GM18870 (cell line): Measurements from ENCODE around the gene RSPH3.
"Not testable (repeated sequence)": the region's sequence is repeated elsewhere in the genome, so short reads cannot be mapped to it uniquely, and the experiment has no call there.

Experiments
- ATAC-seq: cut with Tn5 transposase; IDR thresholded peaks from one replicate; pipeline ENCODE4 v1.9.1; 2021; ENCODE audit warnings: moderate library complexity; ENCODE audit not compliant: unreplicated experiment

RSPH3 gene

GRCh38 chr6:158977382-158977781, 22.6 kb downstream of the RSPH3 start:
- no peak for ATAC-seq

- ATAC-seq, result no peak
Observed at GRCh38 chr6:158972241-158973233, 27.5 kb downstream of the RSPH3 start.

DNA sequence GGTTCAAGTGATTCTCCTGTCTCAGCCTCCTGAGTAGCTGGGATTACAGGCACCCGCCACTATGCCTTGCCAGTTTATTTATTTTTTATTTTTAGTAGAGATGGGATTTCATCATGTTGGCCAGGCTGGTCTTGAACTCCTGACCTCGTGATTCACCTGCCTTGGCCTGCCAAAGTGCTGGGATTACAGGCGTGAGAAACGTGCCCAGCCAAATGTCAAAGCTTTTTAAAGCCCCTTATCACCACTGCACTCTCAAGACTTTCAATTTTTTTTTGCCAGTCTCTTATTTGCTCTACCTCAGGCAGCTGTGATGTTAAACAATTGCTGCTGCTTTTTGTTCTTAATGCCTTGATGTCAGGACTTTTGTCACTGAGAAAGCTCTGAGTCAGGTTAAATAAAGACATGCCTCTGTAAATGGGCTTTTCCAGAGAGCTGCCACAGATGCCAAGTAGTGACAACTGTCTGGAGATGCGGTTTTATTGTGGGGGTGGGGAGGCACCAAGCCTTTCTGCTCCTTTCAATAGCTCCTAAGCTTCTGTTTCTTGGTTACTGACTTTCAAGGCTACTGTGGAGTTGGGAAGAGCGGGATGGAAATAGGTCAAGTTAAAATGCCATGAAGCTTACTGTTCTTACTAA, 29.2 kb downstream of the RSPH3 start:
- no peak for ATAC-seq

DNA sequence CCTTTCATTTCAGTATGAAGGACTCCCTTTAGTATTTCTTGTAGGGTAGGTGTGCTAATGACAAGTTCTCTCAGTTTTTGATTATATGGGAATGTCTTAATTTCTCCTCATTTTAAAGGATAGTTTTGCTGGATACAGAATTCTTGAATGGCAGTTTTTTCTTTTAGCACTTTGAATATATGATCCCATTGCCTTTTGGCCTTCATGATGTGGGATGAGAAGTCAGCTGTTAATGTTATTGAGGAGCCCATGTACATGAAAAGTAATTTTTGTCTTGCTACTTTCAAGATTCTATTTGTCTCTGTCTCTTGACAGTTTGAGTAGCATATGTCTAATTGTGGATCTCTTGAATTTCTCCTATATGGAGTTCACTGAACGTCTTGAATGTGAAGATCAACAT, 30.9 kb downstream of the RSPH3 start:
- no peak for ATAC-seq

- no peak for ATAC-seq
Observed at GRCh38 chr6:158963020-158963808, 36.8 kb downstream of the RSPH3 start.

GRCh38 chr6:158962371-158962770, 37.6 kb downstream of the RSPH3 start:
- ATAC-seq, result no peak

DNA sequence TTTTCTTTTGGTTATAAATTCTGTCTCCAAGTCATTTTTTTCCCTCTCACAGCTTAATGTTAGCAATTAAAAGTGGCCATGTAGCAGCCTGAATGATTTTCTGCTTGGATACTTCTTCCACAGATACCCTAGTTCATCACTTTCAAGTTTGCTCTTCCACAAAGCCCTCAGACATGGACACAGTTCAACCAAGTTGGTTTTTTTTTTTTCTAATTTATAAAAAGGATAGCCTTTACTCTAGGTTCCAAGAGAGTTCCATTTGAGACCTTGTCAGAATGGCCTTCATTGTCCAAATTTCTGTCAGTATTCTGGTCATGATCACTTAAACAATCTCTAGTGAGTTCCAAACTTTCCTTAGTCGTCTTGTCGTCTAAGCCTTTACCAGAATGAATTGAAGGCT, 40.0 kb downstream of the RSPH3 start:
- ATAC-seq, result no peak

GRCh38 chr6:158959552-158959951, 40.5 kb downstream of the RSPH3 start:
- no peak for ATAC-seq

GRCh38 chr6:158958504-158959386, 41.3 kb downstream of the RSPH3 start:
- no peak for ATAC-seq

- ATAC-seq, result no peak
Observed at GRCh38 chr6:158955255-158955654, 44.7 kb downstream of the RSPH3 start.

- no peak for ATAC-seq
Observed at GRCh38 chr6:158954753-158955152, 45.2 kb downstream of the RSPH3 start.

GRCh38 chr6:158952011-158952410, 48.0 kb downstream of the RSPH3 start:
- ATAC-seq, result not testable (repeated sequence)

GRCh38 chr6:158951565-158951964, 48.4 kb downstream of the RSPH3 start:
- ATAC-seq, result not testable (repeated sequence)

- no peak for ATAC-seq
Observed at GRCh38 chr6:158947284-158947683, 52.7 kb downstream of the RSPH3 start.

GRCh38 chr6:158943380-158944032, 56.5 kb downstream of the RSPH3 start:
- ATAC-seq, result no peak

DNA sequence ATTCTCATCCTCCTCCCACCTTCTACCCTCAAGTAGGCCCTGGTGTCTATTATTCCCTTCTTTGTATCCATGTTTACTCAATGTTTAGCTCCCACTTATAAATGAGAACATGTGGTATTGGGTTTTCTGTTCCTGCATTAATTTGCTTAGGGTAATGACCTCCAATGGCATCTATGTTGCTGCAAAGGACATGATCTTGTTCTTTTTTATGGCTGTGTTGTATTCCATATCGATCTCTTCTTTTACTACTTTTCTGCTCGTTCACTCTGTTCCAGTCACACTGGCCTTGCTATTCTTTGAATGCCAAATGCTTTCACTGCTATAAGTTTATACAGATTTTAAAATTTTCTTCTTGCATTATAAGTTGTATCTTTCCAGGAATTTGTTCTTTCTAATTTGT, 57.7 kb downstream of the RSPH3 start:
- ATAC-seq, result no peak

GRCh38 chr6:158941246-158941645, 58.8 kb downstream of the RSPH3 start:
- no peak for ATAC-seq

- ATAC-seq, result no peak
Observed at GRCh38 chr6:158939255-158940159, 60.5 kb downstream of the RSPH3 start.

DNA sequence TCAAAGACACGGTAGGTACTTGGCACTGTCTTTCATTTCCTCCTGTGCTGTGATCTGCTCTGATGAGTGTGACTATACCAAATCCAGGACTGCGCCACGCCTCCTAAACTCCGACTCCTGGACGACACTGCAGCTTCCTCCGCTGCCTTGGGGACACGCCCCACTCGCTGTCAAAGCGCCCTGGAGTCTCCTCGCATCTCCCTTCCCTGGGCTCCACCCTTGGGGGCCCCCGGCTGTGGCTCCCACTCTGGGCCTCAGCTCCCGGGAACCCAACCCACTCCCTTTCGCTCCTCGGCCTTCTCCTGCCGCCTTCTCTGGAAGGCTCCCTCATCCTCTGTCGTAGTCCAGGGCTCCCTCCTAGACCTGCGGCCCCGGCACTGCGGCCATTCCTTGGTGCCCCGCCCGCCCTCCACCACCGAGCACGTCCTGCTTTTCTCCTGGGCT, 61.2 kb downstream of the RSPH3 start:
- no peak for ATAC-seq
